ENCODE measurements around the gene PRR36.

DNA sequence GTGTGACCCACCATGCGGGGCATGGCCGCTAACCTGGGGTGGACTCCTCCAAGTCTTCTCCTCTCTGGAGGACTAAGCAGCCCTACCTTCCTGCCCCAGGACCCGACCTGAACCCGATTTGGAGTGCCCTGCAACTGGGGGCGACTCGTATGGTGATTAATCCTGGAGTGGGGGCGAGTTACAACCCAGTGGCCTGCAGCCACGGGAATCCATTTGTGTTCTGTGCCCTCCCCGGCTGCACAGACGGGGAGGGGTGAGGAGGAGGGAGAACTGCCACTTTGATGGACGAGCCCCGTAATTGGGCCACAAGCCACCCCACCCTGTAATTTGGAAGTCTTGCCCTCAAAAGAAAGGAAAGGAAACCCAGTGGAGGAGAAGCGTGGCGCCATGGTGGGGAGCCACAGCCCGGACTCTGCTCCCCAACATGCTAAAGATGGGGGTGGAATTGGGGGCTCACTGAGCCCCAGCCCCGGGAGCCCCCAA is 18.0 kb downstream of the PRR36 start:
- no peak for TF ChIP-seq CTCF (IDR thresholded peaks at IDR 0.05)
- no peak for TF ChIP-seq POLR2A (IDR thresholded peaks at IDR 0.05)

Data from thyroid gland (tissue), 4 donors.